ENCODE results near the gene YBX1. TPM values are rescaled to one million over a fixed set of nuclear protein-coding genes. Genes with fewer than 3 reads are reported as not detected.

The YBX1 gene
- total and polyA plus RNA-seq, 2 donors (not counting 1 experiment from before 2014, with no cell fraction given) = 164 to 345 TPM

DNA sequence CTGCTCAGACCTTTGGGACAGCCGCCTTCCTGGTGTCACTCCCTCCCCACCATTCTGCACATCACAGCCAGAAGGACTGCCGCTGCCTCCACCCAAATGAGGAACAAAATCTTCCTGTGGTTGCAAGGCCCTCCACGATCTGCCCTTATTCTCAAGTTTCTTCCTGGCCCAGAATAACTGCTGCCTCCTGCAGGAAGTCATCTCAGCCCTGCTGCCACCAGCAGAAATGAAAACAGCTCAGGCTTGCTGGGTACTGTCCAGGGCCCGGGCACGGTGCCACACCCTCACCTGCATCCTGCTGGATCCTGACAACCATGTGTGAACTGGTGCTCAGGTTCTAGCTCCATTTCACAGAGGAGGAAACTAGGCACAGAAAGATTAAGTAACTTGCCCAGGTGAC lies 55.0 kb downstream of the YBX1 start:
- Histone ChIP-seq H3K9me3 (ENCODE audit: control extremely low read depth in 1 of 3, control insufficient read depth in 2 of 3, insufficient read depth in 1 of 3, low read length in 2 of 3) (no peaks in the 10 kb centered on the region), H3K9ac (ENCODE audit: low read length) (no peak overlapping the region), H3K4me3 (ENCODE audit: control extremely low read depth in 1 of 5, extremely low read depth in 1 of 5, insufficient read depth in 1 of 5, low read depth in 2 of 5, low read length in 4 of 5) (no peak overlapping the region), H3K4me1 (ENCODE audit: control insufficient read depth in 2 of 2, insufficient read depth in 2 of 2, low read length in 2 of 2) (peaks cover 10 to 16% of the 10 kb centered on the region in 2 donors), H3K27me3 (replicated peaks in 1 of 4; ENCODE audit: control extremely low read depth in 1 of 4, control insufficient read depth in 3 of 4, insufficient read depth in 4 of 4, low read length in 3 of 4) (no peaks in the 10 kb centered on the region), H4K20me1 (ENCODE audit: control insufficient read depth, insufficient read depth, low read length, poor library complexity, severe bottlenecking) (no peaks in the 10 kb centered on the region), H3K27ac (ENCODE audit: low read length in 2 of 2) (no peak overlapping the region), H2AFZ (ENCODE audit: insufficient read depth, low read depth, low read length, poor library complexity, severe bottlenecking) (peak overlapping the region; percentile 73), H3K36me3 (replicated peaks in 1 of 2; ENCODE audit: control extremely low read depth in 1 of 2, control insufficient read depth in 1 of 2, extremely low read depth in 1 of 2, insufficient read depth in 2 of 2, low read length in 1 of 2) (no peaks in the 10 kb centered on the region), H3K4me2 (replicated peaks; ENCODE audit: low read depth, low read length, poor library complexity, severe bottlenecking) (peak overlapping the region; percentile 56), H3K79me2 (ENCODE audit: control insufficient read depth, insufficient read depth, low read length) (no peaks in the 10 kb centered on the region)
- ATAC-seq (ENCODE audit: low read depth) = no peak
- intact Hi-C loops (cut with micrococcal nuclease) = no loop called here
- ChIA-PET POLR2A (no interaction called here), CTCF (interaction anchor here (1.1 kb wide), 1 partner anchor 159 kb away, joined by 3 read pairs; no protein-coding TSS in a partner anchor)
- peaks cover 8% of the 10 kb centered on the region for H3K4me1 Mint-ChIP-seq
- no peak overlapping the region for H3K4me3 Mint-ChIP-seq
- H3K27me3 Mint-ChIP-seq = no peaks in the 10 kb centered on the region
- peak; percentile 42 for DNase-seq
- H3K9me3 Mint-ChIP-seq (ENCODE audit: insufficient read depth) = no peaks in the 10 kb centered on the region
- no peak overlapping the region for H3K27ac Mint-ChIP-seq
- TF ChIP-seq CTCF (IDR thresholded peaks at IDR 0.05) (no peak), EZH2 (IDR thresholded peaks at IDR 0.05; ENCODE audit: borderline replicate concordance, insufficient read depth, low read depth, low read length, poor library complexity, severe bottlenecking) (no peak)
- WGBS (ENCODE audit: insufficient coverage) = 1% methylated on average over 5 of the region's 5 CpGs

DNA sequence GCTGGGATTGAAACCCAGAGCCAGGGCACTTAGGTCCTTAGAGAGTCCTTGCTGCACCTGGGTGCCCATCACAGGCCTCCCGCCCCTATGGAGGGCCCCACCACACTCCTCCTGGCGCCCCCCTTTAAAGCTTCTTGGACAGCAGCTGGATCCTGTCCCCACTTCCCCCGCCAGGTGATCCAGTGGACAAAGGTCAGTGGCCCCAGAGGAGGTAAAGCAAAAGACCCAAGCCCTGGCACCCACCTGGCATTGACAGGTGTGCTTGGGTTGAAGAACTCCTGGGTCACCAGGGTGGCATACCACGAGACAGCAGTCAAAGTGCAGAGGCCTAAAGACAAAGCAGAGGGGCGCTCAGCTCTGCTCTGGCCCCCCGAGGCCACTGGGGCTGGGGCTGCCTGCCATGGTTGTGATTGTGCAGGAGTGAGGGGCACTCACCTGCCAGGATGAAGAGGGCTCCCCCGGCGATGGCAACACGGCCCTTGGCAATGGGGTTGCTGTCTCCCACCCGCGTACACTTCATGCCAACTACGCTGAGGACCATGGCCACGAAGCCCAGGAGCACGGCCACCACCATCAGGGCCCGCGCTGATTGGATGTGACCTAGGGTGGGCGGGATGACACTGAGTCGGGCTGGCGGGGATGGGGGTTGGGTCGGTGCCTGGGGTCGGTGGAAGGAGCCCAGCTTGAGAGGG lies 55.9 kb downstream of the YBX1 start:
- no peak overlapping the region for H2AFZ ChIP-seq (ENCODE audit: insufficient read depth, low read depth, low read length, poor library complexity, severe bottlenecking)
- H3K9ac ChIP-seq (ENCODE audit: low read length) = no peak overlapping the region
- no peak for ATAC-seq (ENCODE audit: low read depth)

More for the DNA sequence above, 55.9 kb downstream of the YBX1 start:
- H3K36me3 ChIP-seq (replicated peaks in 1 of 2; ENCODE audit: control extremely low read depth in 1 of 2, control insufficient read depth in 1 of 2, extremely low read depth in 1 of 2, insufficient read depth in 2 of 2, low read length in 1 of 2) = no peaks in the 10 kb centered on the region
- CTCF ChIA-PET = interaction anchor here (1.1 kb wide), 1 partner anchor 160 kb away, joined by 3 read pairs; no protein-coding TSS in a partner anchor
- H3K9me3 ChIP-seq (ENCODE audit: control extremely low read depth in 1 of 3, control insufficient read depth in 2 of 3, insufficient read depth in 1 of 3, low read length in 2 of 3) = no peaks in the 10 kb centered on the region
- H4K20me1 ChIP-seq (ENCODE audit: control insufficient read depth, insufficient read depth, low read length, poor library complexity, severe bottlenecking) = no peaks in the 10 kb centered on the region
- no peaks in the 10 kb centered on the region for H3K27me3 ChIP-seq (replicated peaks in 1 of 4; ENCODE audit: control extremely low read depth in 1 of 4, control insufficient read depth in 3 of 4, insufficient read depth in 4 of 4, low read length in 3 of 4)
- 98% methylated on average over 21 of the region's 21 CpGs for WGBS (ENCODE audit: insufficient coverage)
- no peaks in the 10 kb centered on the region for H3K79me2 ChIP-seq (ENCODE audit: control insufficient read depth, insufficient read depth, low read length)
- Mint-ChIP-seq H3K27me3 (no peaks in the 10 kb centered on the region), H3K27ac (no peak overlapping the region), H3K4me1 (peaks cover 8% of the 10 kb centered on the region), H3K9me3 (ENCODE audit: insufficient read depth) (no peaks in the 10 kb centered on the region), H3K4me3 (no peak overlapping the region)
- H3K4me3 ChIP-seq (ENCODE audit: control extremely low read depth in 1 of 5, extremely low read depth in 1 of 5, insufficient read depth in 1 of 5, low read depth in 2 of 5, low read length in 4 of 5) = no peak overlapping the region
- POLR2A ChIA-PET = no interaction called here
- no peak overlapping the region for H3K27ac ChIP-seq (ENCODE audit: low read length in 2 of 2)
- H3K4me2 ChIP-seq (replicated peaks; ENCODE audit: low read depth, low read length, poor library complexity, severe bottlenecking) = no peak overlapping the region
- peaks cover 10 to 16% of the 10 kb centered on the region in 2 donors for H3K4me1 ChIP-seq (ENCODE audit: control insufficient read depth in 2 of 2, insufficient read depth in 2 of 2, low read length in 2 of 2)
- TF ChIP-seq CTCF (IDR thresholded peaks at IDR 0.05) (no peak), EZH2 (IDR thresholded peaks at IDR 0.05; ENCODE audit: borderline replicate concordance, insufficient read depth, low read depth, low read length, poor library complexity, severe bottlenecking) (no peak)
- no peak for DNase-seq
- intact Hi-C loops (cut with micrococcal nuclease) = no loop called here

All from B cell (primary cell).